AG09319 (cell line): ENCODE data around the gene C20orf144.

ENCODE experiments used
- DNase-seq: peaks from one replicate; pipeline ENCODE4 v3.0.0-alpha.2; 2010; ENCODE audit warnings: low read depth; ENCODE audit errors: extremely low read depth
- TF ChIP-seq, protein P1 (sequence below): IDR thresholded peaks from 2 replicates; pipeline ENCODE4 v1.5.1; 2011; ENCODE audit warnings: low read depth, mild to moderate bottlenecking, inconsistent platforms, low read length, moderate library complexity

The C20orf144 gene

DNA sequence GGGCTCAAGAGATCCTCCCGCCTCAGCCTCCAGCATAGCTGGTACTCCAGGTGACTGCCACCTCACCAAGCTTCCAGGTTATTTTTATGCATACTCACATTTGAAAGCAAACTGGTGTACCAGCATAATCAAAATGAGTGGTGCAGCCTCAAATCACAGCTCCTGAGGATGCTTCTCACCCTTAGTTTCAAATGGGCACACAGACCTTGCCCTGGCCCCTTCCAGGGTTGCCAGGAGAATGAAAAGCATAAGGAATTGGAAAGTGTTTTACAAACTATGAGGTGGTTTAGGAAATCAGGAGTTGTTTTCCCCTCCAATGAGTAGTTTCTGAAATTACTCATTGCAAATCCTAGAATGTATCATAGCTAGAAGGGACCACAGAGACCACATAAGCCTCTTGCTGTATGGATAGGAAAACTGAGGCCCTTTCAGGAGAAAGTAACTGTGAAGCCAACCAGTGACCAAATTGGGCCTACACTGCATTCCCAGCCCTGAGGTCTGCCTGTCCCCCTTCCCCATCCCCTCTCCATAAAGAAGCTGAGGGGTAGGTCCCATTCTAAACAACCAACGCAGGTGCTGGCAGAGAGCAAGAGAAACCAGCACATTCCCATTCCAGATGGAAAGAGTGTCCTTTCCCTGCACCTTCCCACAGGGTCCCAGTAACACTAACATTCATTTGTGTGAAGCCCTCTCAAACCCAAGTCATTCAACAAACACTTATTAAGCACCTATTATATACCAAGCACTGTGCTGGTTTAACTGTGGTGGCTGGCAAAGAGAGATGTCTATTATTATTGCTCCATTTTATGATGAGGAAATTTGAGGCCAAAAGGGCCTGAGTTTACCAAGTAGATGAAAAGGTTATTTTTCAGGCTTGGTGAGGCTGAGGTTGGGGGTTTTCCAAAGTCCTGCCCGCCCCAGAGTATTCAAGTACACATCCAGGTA is 26.1 kb downstream of the C20orf144 start:
- no peak for DNase-seq
- TF ChIP-seq, protein P1, sequence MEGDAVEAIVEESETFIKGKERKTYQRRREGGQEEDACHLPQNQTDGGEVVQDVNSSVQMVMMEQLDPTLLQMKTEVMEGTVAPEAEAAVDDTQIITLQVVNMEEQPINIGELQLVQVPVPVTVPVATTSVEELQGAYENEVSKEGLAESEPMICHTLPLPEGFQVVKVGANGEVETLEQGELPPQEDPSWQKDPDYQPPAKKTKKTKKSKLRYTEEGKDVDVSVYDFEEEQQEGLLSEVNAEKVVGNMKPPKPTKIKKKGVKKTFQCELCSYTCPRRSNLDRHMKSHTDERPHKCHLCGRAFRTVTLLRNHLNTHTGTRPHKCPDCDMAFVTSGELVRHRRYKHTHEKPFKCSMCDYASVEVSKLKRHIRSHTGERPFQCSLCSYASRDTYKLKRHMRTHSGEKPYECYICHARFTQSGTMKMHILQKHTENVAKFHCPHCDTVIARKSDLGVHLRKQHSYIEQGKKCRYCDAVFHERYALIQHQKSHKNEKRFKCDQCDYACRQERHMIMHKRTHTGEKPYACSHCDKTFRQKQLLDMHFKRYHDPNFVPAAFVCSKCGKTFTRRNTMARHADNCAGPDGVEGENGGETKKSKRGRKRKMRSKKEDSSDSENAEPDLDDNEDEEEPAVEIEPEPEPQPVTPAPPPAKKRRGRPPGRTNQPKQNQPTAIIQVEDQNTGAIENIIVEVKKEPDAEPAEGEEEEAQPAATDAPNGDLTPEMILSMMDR: no peak

DNA sequence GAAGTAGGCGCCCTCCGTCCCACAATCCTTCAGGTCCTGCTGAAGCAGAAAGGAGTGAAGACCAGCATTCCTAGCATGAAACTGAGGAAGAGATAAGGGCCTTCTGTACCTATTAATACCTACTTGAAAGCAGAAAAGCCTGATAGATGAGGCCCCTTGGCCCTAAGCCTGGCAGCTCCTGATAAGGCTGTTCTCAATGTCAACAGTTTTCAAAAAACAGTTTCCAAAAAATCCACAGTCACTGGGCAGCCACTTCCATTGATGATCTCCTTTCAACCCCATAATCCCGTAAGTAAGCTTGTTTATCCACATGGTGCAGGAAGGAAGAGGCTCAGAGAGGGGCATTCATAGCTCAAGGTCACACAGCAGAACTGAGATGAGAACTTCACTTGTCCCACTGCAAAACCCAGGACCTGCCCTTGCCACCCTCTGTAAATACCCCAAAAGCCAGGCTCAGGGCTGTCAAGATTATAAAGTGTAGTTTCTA is 26.9 kb downstream of the C20orf144 start:
- DNase-seq: no peak

DNA sequence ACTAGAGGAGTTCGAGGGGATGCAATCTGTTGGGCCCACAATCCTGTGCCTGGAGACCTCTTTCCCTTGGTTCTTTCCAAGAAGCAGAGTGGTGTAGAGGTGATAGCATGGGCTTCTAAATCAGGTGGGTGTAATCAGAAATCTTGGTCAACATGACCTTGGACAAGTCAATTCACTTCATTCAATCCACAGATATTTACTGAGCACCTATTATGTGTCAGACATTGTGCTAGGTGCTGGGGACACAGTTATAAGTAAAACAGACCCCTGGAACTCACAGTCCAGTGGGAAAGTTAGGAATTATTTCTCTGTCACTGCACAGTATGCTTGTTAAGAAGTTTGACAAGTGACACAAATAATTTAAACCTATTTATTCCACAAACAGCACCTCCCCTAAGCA is 27.4 kb downstream of the C20orf144 start:
- TF ChIP-seq, protein P1: no peak
- no peak for DNase-seq

More for the DNA sequence above, 26.9 kb downstream of the C20orf144 start:
- TF ChIP-seq, protein P1: no peak

DNA sequence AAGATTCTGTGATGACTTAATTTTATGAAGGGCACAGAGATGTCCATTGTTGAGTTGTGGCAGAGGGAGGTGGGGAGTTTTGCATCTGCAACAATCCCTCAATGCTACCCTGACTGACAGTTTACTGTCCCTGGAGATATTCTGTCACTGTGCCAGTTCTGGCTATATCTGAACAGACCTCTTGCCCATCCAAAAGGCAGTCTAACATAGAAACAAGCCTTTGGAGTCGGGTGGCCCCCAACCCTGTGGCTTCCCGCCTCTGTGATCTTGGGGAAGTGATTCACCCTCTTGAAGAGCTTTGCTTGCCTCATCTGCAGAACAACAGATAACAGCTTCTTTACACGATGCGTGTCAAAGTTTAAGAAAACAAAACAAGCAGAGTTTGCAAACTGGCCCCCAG is 27.8 kb downstream of the C20orf144 start:
- TF ChIP-seq, protein P1: no peak
- no peak for DNase-seq

DNA sequence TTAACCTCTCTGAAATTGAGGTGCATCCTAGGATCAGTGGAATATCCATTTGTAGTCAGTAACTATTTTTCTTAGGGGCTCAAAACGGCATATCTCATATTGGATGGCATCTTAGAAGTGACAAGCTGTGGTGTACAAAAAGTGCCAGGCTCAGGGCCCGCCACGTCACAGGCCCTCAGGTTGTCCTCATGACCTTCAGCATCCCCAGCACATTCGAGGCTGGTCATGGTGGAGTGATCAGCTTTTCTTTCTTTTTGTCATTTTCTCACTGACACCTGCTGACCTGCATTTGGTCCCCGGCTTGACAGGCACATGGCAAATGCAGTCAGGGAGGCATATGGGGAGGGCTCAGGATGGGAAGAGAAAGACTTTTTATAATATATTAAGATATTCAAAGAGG is 31.2 kb downstream of the C20orf144 start:
- no peak for DNase-seq
- TF ChIP-seq, protein P1: no peak

DNA sequence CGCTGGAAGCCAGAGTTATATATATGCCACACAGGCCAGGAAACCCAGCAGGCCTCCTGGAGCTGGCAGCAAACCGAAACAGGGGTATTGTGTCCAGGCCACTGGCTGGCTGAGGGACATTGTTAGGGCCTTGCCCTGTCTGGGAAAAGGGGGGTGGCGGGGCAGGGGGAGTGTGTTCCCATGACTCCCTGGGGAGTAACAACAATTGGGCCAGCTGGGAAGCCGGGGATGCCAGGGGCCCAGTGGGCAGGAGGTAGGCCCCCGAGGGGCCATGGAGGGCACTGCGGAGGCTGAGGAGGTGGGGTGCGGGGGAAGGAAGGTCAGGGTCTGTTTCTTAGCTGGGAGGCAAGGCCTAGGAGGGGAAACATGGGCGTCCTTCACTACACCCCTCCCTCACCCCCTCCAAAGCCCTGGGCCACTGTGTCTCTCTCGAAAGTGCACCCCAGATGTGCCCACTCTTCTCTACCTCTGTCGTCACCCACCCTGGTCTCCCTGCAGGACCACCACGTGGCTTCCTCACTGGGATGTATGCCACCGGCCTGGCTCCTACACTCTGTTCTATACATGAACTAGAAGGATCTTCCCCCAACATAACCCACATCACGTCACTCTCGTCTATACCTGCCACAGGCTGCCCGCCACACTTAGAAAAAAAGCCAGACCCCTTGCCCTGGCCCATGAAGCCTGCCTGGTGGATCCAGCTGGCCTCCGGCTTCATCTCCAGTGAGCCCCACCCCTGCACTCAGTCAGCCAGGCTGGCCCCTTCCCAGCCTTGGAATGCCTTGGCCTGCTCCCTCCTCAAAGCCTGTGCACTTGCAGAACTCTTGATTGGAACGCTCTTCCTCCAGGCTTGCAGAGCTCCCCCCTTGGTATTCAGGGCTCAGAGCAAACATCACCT is 31.9 kb downstream of the C20orf144 start:
- no peak for DNase-seq
- TF ChIP-seq, protein P1: no peak
